HFFc6 (cell line): Measurements from ENCODE around the gene RFX5. TPM values are rescaled to one million over a fixed set of nuclear protein-coding genes. Genes with fewer than 3 reads are reported as not detected.

Experiments used
- DNase-seq: peaks from one replicate; pipeline ENCODE4 v3.0.0-alpha.2; 2018
- H3K27ac Mint-ChIP-seq: 2 replicates; pipeline ENCODE4 v1.8.0; 2020; ENCODE audit warnings: mild to moderate bottlenecking, mixed read lengths
- H3K27me3 Mint-ChIP-seq: 2 replicates; pipeline ENCODE4 v1.8.0; 2021; ENCODE audit warnings: mild to moderate bottlenecking, moderate library complexity, mixed read lengths; ENCODE audit not compliant: insufficient read depth
- H3K36me3 Mint-ChIP-seq: 2 replicates; pipeline ENCODE4 v1.8.0; 2021; ENCODE audit warnings: low read depth, mixed read lengths
- H3K4me1 Mint-ChIP-seq: 2 replicates; pipeline ENCODE4 v1.8.0; 2020; ENCODE audit warnings: low read depth, mixed read lengths
- H3K4me3 Mint-ChIP-seq: 2 replicates; pipeline ENCODE4 v1.8.0; 2020; ENCODE audit warnings: mild to moderate bottlenecking, moderate library complexity, mixed read lengths
- H3K9me3 Mint-ChIP-seq: 2 replicates; pipeline ENCODE4 v1.8.0; 2020; ENCODE audit warnings: mild to moderate bottlenecking, mixed read lengths
- total RNA-seq, 6 experiments: library from RNA; stranded (reverse); fragmentation: NEBNext Ultra II Directional; extraction: Animal tissue kit (Norgen Biotek cat#: 25700); gene quantifications; 2 replicates in 1 of 6; 3 replicates in 5 of 6; pipeline ENCODE4 v1.2.3, GENCODE V29; 2021
- TF ChIP-seq, protein P1 (sequence below): fragments of 200-600 bp; sonication (generic); IDR thresholded peaks from 2 replicates; pipeline ENCODE4 v1.5.0; 2021; ENCODE audit warnings: antibody characterized with exemption, mild to moderate bottlenecking

RFX5 gene
- total RNA-seq, 6 experiments from 2014 or later = 32.1 to 39.0 (median 35.7) TPM

DNA sequence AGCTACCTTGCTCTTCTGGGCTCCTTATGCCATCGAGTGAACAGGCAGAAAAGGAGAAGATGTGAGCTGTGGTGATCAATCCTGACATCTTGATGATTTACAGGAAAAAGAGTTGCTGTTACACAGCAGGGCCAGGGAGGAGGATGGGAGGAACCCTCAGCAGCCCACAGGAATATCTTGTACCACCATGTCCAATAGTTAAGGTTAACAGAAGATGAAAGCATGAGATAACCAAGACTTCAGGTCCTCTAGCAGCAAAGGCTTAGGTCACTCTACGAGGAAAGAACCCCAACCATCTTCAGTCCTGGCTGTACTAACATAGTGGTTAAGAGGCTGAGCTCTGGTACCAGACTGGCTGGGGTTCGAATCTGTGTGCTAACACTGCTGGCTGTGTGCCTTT lies 37.5 kb upstream of the RFX5 start:
- DNase-seq = no peak
- peaks cover 6% of the 10 kb centered on the region for H3K27me3 Mint-ChIP-seq
- no peak overlapping the region for H3K4me3 Mint-ChIP-seq
- H3K36me3 Mint-ChIP-seq = no peaks in the 10 kb centered on the region
- no peak overlapping the region for H3K27ac Mint-ChIP-seq
- TF ChIP-seq, protein P1, sequence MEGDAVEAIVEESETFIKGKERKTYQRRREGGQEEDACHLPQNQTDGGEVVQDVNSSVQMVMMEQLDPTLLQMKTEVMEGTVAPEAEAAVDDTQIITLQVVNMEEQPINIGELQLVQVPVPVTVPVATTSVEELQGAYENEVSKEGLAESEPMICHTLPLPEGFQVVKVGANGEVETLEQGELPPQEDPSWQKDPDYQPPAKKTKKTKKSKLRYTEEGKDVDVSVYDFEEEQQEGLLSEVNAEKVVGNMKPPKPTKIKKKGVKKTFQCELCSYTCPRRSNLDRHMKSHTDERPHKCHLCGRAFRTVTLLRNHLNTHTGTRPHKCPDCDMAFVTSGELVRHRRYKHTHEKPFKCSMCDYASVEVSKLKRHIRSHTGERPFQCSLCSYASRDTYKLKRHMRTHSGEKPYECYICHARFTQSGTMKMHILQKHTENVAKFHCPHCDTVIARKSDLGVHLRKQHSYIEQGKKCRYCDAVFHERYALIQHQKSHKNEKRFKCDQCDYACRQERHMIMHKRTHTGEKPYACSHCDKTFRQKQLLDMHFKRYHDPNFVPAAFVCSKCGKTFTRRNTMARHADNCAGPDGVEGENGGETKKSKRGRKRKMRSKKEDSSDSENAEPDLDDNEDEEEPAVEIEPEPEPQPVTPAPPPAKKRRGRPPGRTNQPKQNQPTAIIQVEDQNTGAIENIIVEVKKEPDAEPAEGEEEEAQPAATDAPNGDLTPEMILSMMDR = no peak
- H3K4me1 Mint-ChIP-seq = no peaks in the 10 kb centered on the region
- no peaks in the 10 kb centered on the region for H3K9me3 Mint-ChIP-seq

DNA sequence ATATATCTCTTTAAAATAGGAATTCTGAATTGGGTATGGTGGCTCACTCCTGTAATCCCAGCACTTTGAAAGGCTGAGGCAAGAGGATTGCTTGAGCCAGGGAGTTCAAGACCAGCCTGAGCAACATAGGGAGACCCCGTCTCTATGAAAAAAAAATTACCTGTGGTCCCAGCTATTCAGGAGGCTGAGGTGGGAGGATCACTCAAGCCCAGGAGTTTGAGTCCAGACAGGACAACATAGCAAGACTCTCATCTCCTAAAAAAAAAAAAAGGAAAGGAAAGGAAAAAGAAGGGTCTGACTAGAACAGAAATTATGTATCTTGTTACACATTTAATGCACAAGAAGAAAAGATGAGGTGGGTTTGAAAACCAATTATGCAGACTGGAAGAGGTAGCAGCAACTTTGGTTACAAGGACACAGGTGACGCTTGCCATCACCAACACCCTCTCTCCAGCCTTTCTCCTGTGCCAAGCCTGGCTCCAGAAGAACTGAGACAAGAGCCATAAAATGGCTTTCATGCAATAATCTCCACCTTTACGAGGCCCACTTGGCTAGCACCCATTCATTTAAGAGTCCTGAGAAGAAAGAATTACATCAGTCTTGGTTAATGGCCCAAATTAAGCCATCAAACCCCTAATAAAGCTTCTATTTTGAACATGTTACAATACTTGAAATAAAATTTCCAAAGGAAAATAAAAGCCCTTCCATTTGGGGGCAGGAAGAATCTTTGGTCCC lies 30.3 kb upstream of the RFX5 start:
- Mint-ChIP-seq H3K27me3 (peaks cover 36% of the 10 kb centered on the region), H3K4me3 (no peak overlapping the region), H3K27ac (no peak overlapping the region), H3K9me3 (no peaks in the 10 kb centered on the region), H3K4me1 (peaks cover 11% of the 10 kb centered on the region), H3K36me3 (no peaks in the 10 kb centered on the region)
- TF ChIP-seq, protein P1 = no peak
- no peak for DNase-seq

DNA sequence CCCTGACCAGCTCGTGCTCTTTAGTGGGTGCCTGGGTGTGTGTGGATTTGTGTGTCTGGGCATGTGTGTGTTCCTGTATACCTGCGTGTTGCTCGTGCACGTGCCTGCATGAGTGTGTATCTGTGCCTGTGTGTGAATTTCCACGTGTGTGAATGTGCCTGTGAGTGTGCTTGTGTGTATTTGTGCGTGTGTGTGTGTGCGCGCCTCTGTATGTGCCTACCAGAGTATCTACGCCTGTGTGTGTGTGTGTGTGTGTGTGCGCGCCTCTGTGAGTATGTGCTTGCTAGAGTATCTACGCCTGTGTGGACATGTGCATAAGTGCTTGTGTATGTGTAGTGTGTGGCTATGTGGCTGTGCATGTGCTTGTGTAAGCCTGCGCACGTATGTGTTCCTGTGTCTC lies 26.1 kb upstream of the RFX5 start:
- H3K4me1 Mint-ChIP-seq = peaks cover 27% of the 10 kb centered on the region
- peaks cover 32% of the 10 kb centered on the region for H3K27me3 Mint-ChIP-seq
- H3K36me3 Mint-ChIP-seq = no peaks in the 10 kb centered on the region
- H3K9me3 Mint-ChIP-seq = no peaks in the 10 kb centered on the region
- H3K4me3 Mint-ChIP-seq = no peak overlapping the region; the same call in 1 of the 2 replicates
- no peak for DNase-seq
- H3K27ac Mint-ChIP-seq = no peak overlapping the region
- TF ChIP-seq, protein P1 = no peak

DNA sequence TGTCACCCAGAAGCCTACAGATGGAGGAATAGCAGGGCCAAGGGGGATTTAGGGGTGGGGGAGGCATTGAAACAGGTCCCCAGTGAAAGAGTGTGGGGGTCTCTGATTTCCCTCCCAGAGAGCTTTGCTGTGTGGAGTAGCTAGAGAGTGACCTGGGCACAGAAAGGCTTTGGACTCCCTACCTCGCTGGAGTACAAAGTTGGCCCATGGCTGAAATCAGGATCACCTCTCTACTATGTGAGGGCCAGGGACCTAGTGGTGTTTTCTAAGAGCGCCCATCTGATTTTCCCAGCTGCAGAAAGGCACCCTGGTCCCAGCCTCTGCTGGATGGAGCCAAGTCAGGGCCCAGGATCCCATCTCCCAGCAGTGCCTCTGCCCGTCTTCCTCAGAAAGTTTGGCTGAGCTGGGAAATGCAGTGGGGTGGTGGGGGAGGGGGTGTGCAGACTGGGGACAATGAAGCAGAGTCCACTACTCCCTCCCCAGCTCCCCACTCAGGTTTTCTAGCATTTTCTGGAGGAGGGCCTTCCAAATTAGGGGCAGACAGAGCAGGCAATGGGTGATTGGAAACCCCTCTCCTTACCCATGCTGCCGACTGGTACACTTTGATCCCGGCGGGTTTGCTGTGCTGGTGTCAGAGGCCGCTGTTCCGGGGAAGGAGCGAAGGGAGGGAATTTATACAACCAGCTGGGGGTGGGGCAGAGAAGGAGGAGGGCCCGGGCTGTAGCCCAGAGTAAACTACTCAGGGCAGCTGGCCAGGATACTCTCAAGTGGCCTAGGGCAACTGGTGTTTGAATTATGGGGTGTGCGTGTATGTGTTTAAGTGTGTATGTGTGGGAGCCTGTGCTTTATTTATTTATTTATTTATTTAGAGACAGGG lies 25.2 kb upstream of the RFX5 start, which contains the start of gene SELENBP1:
Gene SELENBP1 (minus strand): TSS at position 648 of the 877 bp plus-strand sequence. CDS start 64 bp downstream, at position 584.
- TF ChIP-seq, protein P1 = no peak
- DNase-seq = peak; percentile 55
- peaks cover 29% of the 10 kb centered on the region for H3K4me1 Mint-ChIP-seq
- H3K27ac Mint-ChIP-seq = peak within 1 kb of the TSS; percentile 43; the same call in 1 of the 2 replicates
- H3K27me3 Mint-ChIP-seq = peaks cover 23% of the 10 kb centered on the region
- peak within 1 kb of the TSS; percentile 84 for H3K4me3 Mint-ChIP-seq
- no peaks in the 10 kb centered on the region for H3K36me3 Mint-ChIP-seq
- no peaks in the 10 kb centered on the region for H3K9me3 Mint-ChIP-seq

DNA sequence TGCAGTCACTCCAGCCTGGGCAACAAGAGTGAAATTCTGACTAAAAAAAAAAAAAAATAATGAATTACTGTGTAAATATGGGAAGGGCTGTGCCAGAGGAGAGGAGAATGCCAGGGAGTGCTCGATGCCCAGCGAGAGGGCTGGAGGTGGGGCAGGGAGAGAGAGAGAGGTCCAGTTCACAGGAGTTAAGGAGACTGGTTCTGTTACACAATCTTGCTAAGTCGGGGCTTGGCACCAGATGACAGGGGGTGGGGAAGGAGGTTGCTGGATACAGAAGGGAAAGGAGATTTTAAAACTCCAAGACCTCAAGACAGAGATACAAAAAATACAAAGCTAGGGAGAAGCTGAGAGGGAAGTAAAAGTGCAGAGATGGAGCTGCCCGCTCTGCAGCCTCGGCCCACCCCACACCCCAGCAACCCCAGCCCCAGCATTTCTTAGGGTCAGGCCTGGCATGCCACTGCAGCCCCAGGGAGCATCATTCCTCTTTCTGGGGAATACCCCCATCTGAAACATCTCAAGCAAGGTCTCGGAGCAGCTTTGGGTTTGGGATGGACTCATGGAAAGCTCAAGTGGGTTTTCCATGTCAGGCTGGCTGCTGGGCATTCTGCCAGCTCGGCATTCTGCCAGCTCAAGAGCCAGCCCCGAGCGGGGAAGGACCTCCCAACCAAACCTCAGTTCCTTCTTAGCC lies 24.5 kb upstream of the RFX5 start:
- peak; percentile 5 for DNase-seq
- Mint-ChIP-seq H3K9me3 (no peaks in the 10 kb centered on the region), H3K4me3 (peak overlapping the region; percentile 84), H3K36me3 (no peaks in the 10 kb centered on the region), H3K4me1 (peaks cover 29% of the 10 kb centered on the region), H3K27me3 (peaks cover 21% of the 10 kb centered on the region), H3K27ac (no peak overlapping the region)
- TF ChIP-seq, protein P1 = no peak
